Glutamatergic neuron (in vitro differentiated cells): ENCODE data around the gene PHF1. TPM values are rescaled to one million over a fixed set of nuclear protein-coding genes. Genes with fewer than 3 reads are reported as not detected.

Experiments
- DNase-seq: peaks from one replicate; pipeline ENCODE4 v3.0.0; 2022
- H3K27ac Mint-ChIP-seq: one replicate; pipeline ENCODE4 v1.8.0; 2020; ENCODE audit warnings: mild to moderate bottlenecking, mixed read lengths, inconsistent platforms; ENCODE audit not compliant: unreplicated experiment
- H3K27me3 Mint-ChIP-seq: one replicate; pipeline ENCODE4 v1.8.0; 2020; ENCODE audit warnings: mild to moderate bottlenecking, moderate library complexity, mixed read lengths, inconsistent platforms; ENCODE audit not compliant: unreplicated experiment
- H3K36me3 Mint-ChIP-seq: one replicate; pipeline ENCODE4 v1.8.0; 2020; ENCODE audit warnings: mild to moderate bottlenecking, mixed read lengths, inconsistent platforms; ENCODE audit not compliant: unreplicated experiment
- H3K4me1 Mint-ChIP-seq: one replicate; pipeline ENCODE4 v1.8.0; 2020; ENCODE audit warnings: mild to moderate bottlenecking, low read depth, mixed read lengths, inconsistent platforms; ENCODE audit not compliant: unreplicated experiment
- H3K4me3 Mint-ChIP-seq: one replicate; pipeline ENCODE4 v1.8.0; 2020; ENCODE audit warnings: mild to moderate bottlenecking, mixed read lengths, inconsistent platforms; ENCODE audit not compliant: unreplicated experiment
- H3K9me3 Mint-ChIP-seq: one replicate; pipeline ENCODE4 v1.8.0; 2020; ENCODE audit warnings: mild to moderate bottlenecking, moderate library complexity, mixed read lengths, inconsistent platforms; ENCODE audit not compliant: unreplicated experiment
- microRNA-seq: library from miRNA; unstranded; fragments of <30 nt; microRNA quantifications from one replicate; pipeline ENCODE4, GENCODE V29; 2020; ENCODE audit not compliant: unreplicated experiment
- total RNA-seq: library from RNA; stranded (reverse); fragmentation: NEBNext Ultra II Directional; extraction: Animal tissue kit (Norgen Biotek cat#: 25700); gene quantifications from one replicate; pipeline ENCODE4 v1.2.1, GENCODE V29; 2021; ENCODE audit not compliant: unreplicated experiment
- TF ChIP-seq, protein P1 (sequence below): fragments of 200-600 bp; sonication (generic); IDR thresholded peaks from one replicate; pipeline ENCODE4 v1.5.0; 2021; ENCODE audit not compliant: partially characterized antibody, unreplicated experiment

Gene PHF1
- total RNA-seq, 1 donor from 2014 or later: 73.5 TPM

GRCh38 chr6:33455051-33455450 is 44.2 kb downstream of the PHF1 start:
- Mint-ChIP-seq H3K36me3 (peaks cover 6% of the 10 kb centered on the region), H3K4me1 (peaks cover 7% of the 10 kb centered on the region), H3K4me3 (peak overlapping the region; percentile 89), H3K27me3 (peaks cover 6% of the 10 kb centered on the region), H3K9me3 (peaks cover 7% of the 10 kb centered on the region), H3K27ac (no peak overlapping the region)
- DNase-seq: no peak
- TF ChIP-seq, protein P1, sequence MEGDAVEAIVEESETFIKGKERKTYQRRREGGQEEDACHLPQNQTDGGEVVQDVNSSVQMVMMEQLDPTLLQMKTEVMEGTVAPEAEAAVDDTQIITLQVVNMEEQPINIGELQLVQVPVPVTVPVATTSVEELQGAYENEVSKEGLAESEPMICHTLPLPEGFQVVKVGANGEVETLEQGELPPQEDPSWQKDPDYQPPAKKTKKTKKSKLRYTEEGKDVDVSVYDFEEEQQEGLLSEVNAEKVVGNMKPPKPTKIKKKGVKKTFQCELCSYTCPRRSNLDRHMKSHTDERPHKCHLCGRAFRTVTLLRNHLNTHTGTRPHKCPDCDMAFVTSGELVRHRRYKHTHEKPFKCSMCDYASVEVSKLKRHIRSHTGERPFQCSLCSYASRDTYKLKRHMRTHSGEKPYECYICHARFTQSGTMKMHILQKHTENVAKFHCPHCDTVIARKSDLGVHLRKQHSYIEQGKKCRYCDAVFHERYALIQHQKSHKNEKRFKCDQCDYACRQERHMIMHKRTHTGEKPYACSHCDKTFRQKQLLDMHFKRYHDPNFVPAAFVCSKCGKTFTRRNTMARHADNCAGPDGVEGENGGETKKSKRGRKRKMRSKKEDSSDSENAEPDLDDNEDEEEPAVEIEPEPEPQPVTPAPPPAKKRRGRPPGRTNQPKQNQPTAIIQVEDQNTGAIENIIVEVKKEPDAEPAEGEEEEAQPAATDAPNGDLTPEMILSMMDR: no peak

GRCh38 chr6:33456156-33456555 is 45.3 kb downstream of the PHF1 start:
- Mint-ChIP-seq H3K4me3 (no peak overlapping the region), H3K27ac (no peak overlapping the region), H3K27me3 (peaks cover 6% of the 10 kb centered on the region), H3K4me1 (peaks cover 7% of the 10 kb centered on the region), H3K9me3 (peaks cover 7% of the 10 kb centered on the region), H3K36me3 (peaks cover 6% of the 10 kb centered on the region)
- no peak for DNase-seq
- TF ChIP-seq, protein P1: no peak

DNA sequence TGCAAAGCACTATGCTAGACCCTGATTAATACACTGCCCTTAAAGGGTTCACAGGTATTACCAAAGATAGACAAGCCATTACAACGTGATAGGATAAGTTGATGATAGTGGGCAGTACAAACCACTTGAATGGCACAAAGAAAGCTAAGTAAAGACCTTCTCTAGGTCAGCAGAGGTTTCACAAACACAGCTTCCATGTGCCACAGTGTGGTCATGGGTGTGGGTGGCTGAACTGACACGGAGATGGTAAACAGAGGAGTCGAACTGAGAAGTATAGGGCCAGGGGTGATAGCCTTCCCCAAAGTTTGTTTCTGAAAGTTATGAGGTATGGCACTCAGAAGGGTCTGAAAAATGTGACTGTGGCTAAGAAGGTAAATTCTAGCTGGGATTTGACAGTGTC is 47.9 kb downstream of the PHF1 start:
- TF ChIP-seq, protein P1: no peak
- Mint-ChIP-seq H3K27me3 (peaks cover 7% of the 10 kb centered on the region), H3K27ac (no peak overlapping the region), H3K4me1 (peaks cover 4% of the 10 kb centered on the region), H3K4me3 (no peak overlapping the region), H3K36me3 (peaks cover 6% of the 10 kb centered on the region), H3K9me3 (peaks cover 5% of the 10 kb centered on the region)
- DNase-seq: no peak

- Mint-ChIP-seq H3K27me3 (peaks cover 9% of the 10 kb centered on the region), H3K27ac (no peak overlapping the region), H3K9me3 (peaks cover 5% of the 10 kb centered on the region), H3K4me1 (peaks cover 2% of the 10 kb centered on the region), H3K4me3 (no peak overlapping the region), H3K36me3 (peaks cover 6% of the 10 kb centered on the region)
- TF ChIP-seq, protein P1: no peak
- DNase-seq: no peak
Observed at GRCh38 chr6:33459226-33459625, 48.4 kb downstream of the PHF1 start.

Small RNAs within 50 kb of the gene (microRNA-seq; reads per million reads assigned to microRNA genes)
- 5.1 reads per million, percentile 33 among the genes with 10 or more reads in this experiment for gene MIR5004

Other genes with a start within 250 kb of the PHF1 start
- gene COL11A2, start 218.5 kb upstream of the PHF1 start, total RNA-seq: 3.8 TPM
- 45.3 TPM for gene RXRB, start 210.3 kb upstream of the PHF1 start, total RNA-seq
- 92.8 TPM for gene SLC39A7, start 210.1 kb upstream of the PHF1 start, total RNA-seq
- 4.6 TPM for gene HSD17B8, start 206.4 kb upstream of the PHF1 start, total RNA-seq
- 37.3 TPM for gene RING1, start 202.5 kb upstream of the PHF1 start, total RNA-seq
- 50.9 TPM for gene VPS52, start 139.1 kb upstream of the PHF1 start, total RNA-seq
- 1,024 TPM for gene RPS18, start 138.9 kb upstream of the PHF1 start, total RNA-seq
- gene B3GALT4, start 133.9 kb upstream of the PHF1 start, total RNA-seq: 8.6 TPM
- gene WDR46, start 121.8 kb upstream of the PHF1 start, total RNA-seq: 48.3 TPM
- 69.7 TPM for gene PFDN6, start 121.4 kb upstream of the PHF1 start, total RNA-seq
- 61.3 TPM for gene RGL2, start 112.1 kb upstream of the PHF1 start, total RNA-seq
- gene TAPBP, start 96.9 kb upstream of the PHF1 start, total RNA-seq: 4.7 TPM
- gene ZBTB22, start 93.3 kb upstream of the PHF1 start, total RNA-seq: 21.7 TPM
- gene DAXX, start 88.1 kb upstream of the PHF1 start, total RNA-seq: 37.1 TPM
- 14.8 TPM for gene KIFC1, start 19.2 kb upstream of the PHF1 start, total RNA-seq
- 384 TPM for gene CUTA, start 7.1 kb downstream of the PHF1 start, total RNA-seq
- 75.1 TPM for gene SYNGAP1, start 9.1 kb downstream of the PHF1 start, total RNA-seq
- 9.6 TPM for gene ZBTB9, start 43.6 kb downstream of the PHF1 start, total RNA-seq
- gene BAK1, start 169.3 kb downstream of the PHF1 start, total RNA-seq: 11.5 TPM
- 0.34 TPM for gene ITPR3, start 210.3 kb downstream of the PHF1 start, total RNA-seq